K562 (cell line): ENCODE measurements around the gene BRD3. TPM values are rescaled to one million over a fixed set of nuclear protein-coding genes. Genes with fewer than 3 reads are reported as not detected.

ENCODE experiments used
- ATAC-seq: fragments of 200-7000 bp; cut with Tn5 transposase; 3 replicates; pipeline ENCODE4 v1.9.1; 2020; ENCODE audit warnings: moderate library complexity
- BruUV-seq: library from RNA; stranded (reverse); fragments of 400-500 nt; replicated peaks from 2 replicates; lab custom pipeline; 2021; lab: Mats Ljungman, UMichigan
- CTCF ChIA-PET: fragments of 300-600 bp; formaldehyde crosslinking; extraction: SDS; loops from one replicate; lab custom pipeline; 2021; ENCODE audit warnings: low intra/inter-chr PET ratio; lab: Yijun Ruan, JAX
- POLR2A ChIA-PET: fragments of 300-600, 350-650 bp; sonication (Branson Sonifier 250); formaldehyde crosslinking; extraction: SDS; loops from one replicate; lab custom pipeline; 2021; ENCODE audit warnings: antibody characterized with exemption, inconsistent platforms; lab: Yijun Ruan, JAX
- DNase-seq, 4 experiments: peaks; one replicate each; pipeline versions ENCODE4 v3.0.0 to v3.0.0-alpha.2; 2011 to 2018; ENCODE audit warnings: low spot score in 3 of 4, mixed read lengths in 3 of 4; ENCODE audit errors: extremely low read depth in 1 of 4
- FAIRE-seq: peaks from 2 replicates; lab custom pipeline; 2011; peaks lifted over from hg19 to GRCh38; lab: Jason Lieb, UNC
- H2AFZ ChIP-seq: 2 replicates; pipeline ENCODE4 v1.6.0; 2011; ENCODE audit warnings: low read depth, low read length, control low read depth, inconsistent platforms
- H3K27ac ChIP-seq: fragments of 200-600 bp; 3 replicates; pipeline ENCODE4 v1.8.0; 2011; ENCODE audit warnings: low read depth, mild to moderate bottlenecking, control low read depth, inconsistent platforms, low read length, moderate library complexity, mixed read lengths; ENCODE audit errors: extremely low read depth
- H3K27me3 ChIP-seq, 2 experiments: fragments of 300-600 bp in 1 of 2; 2 replicates in 1 of 2; 3 replicates in 1 of 2; pipeline versions ENCODE4 v1.6.0 to v1.8.0; 2011; ENCODE audit warnings: inconsistent platforms in 2 of 2, low read length in 2 of 2, mild to moderate bottlenecking in 1 of 2, mixed read lengths in 1 of 2, moderate library complexity in 1 of 2; ENCODE audit not compliant: control insufficient read depth in 2 of 2, insufficient read depth in 2 of 2
- H3K36me3 ChIP-seq: fragments of 300-600 bp; 3 replicates; pipeline ENCODE4 v1.8.0; 2011; ENCODE audit warnings: mild to moderate bottlenecking, low read length, inconsistent platforms; ENCODE audit not compliant: control insufficient read depth, insufficient read depth
- H3K4me1 ChIP-seq, 2 experiments: fragments of 200-600 bp in 1 of 2; replicated peaks in 1 of 2; 2 replicates in 1 of 2; 3 replicates in 1 of 2; pipeline versions ENCODE4 v1.5.1 to v1.8.0; 2011; ENCODE audit warnings: inconsistent platforms in 2 of 2, low read length in 2 of 2, mild to moderate bottlenecking in 1 of 2, mixed read lengths in 1 of 2, moderate library complexity in 1 of 2; ENCODE audit not compliant: control insufficient read depth in 2 of 2, insufficient read depth in 2 of 2
- H3K4me2 ChIP-seq: 2 replicates; pipeline ENCODE4 v1.6.1; 2011; ENCODE audit warnings: low read length, control low read depth, inconsistent platforms, mixed read lengths; ENCODE audit not compliant: insufficient read depth
- H3K4me3 ChIP-seq: fragments of 200-600 bp; sonication (generic), shearing (Covaris generic); 2 replicates; pipeline ENCODE4 v1.5.1; 2016; ENCODE audit warnings: control low read depth, inconsistent platforms
- H3K79me2 ChIP-seq: fragments of 200-600 bp; 3 replicates; pipeline ENCODE4 v1.8.0; 2011; ENCODE audit warnings: low read length, inconsistent platforms; ENCODE audit not compliant: control insufficient read depth, insufficient read depth
- H3K9ac ChIP-seq, 2 experiments: 2 replicates each; pipeline versions ENCODE4 v1.6.0 to v1.6.1; 2011; ENCODE audit warnings: low read depth in 2 of 2, low read length in 2 of 2, control low read depth in 1 of 2, inconsistent platforms in 1 of 2, mild to moderate bottlenecking in 1 of 2, mixed read lengths in 1 of 2; ENCODE audit not compliant: insufficient read depth in 1 of 2
- H3K9me1 ChIP-seq: one replicate; pipeline ENCODE4 v1.6.0; 2011; ENCODE audit warnings: inconsistent platforms, mild to moderate bottlenecking, low read length, moderate library complexity; ENCODE audit not compliant: control insufficient read depth, insufficient read depth
- H3K9me3 ChIP-seq: replicated peaks from 2 replicates; pipeline ENCODE4 v1.5.1; 2011; ENCODE audit warnings: low read depth, low read length, inconsistent platforms; ENCODE audit not compliant: control insufficient read depth, insufficient read depth
- H4K20me1 ChIP-seq: replicated peaks from 2 replicates; pipeline ENCODE4 v1.6.1; 2011; ENCODE audit warnings: low read length, inconsistent platforms, mixed read lengths; ENCODE audit not compliant: control insufficient read depth, insufficient read depth
- BHLHE40 ChIP-seq: IDR thresholded peaks from 2 replicates; pipeline ENCODE4 v1.6.1; 2011; ENCODE audit warnings: low read length, improper control_type of control experiment
- CTCF ChIP-seq, 3 experiments: IDR thresholded peaks in 2 of 3; conservative IDR thresholded peaks in 1 of 3; 2 replicates each; pipeline ENCODE4 v1.5.1; 2011 to 2012; ENCODE audit warnings: low read length in 3 of 3, mild to moderate bottlenecking in 3 of 3, control low read depth in 2 of 3, improper control_type of control experiment in 1 of 3, inconsistent platforms in 1 of 3, low read depth in 1 of 3, mixed read lengths in 1 of 3, moderate library complexity in 1 of 3; ENCODE audit not compliant: insufficient read depth in 2 of 3
- HDAC3 ChIP-seq: fragments of 450-650 bp; IDR thresholded peaks from 2 replicates; pipeline ENCODE4 v1.6.1; 2018; ENCODE audit warnings: borderline replicate concordance, mild to moderate bottlenecking, moderate library complexity; ENCODE audit not compliant: partially characterized antibody
- HEY1 ChIP-seq: fragments of 250-450 bp; sonication (Bioruptor Pico); IDR thresholded peaks from 2 replicates; pipeline ENCODE4 v1.5.0; 2020; ENCODE audit warnings: mild to moderate bottlenecking, moderate library complexity, borderline replicate concordance
- NFE2L1 ChIP-seq: fragments of 450-650 bp; IDR thresholded peaks from 2 replicates; pipeline ENCODE4 v1.6.1; 2016; ENCODE audit warnings: missing genetic modification characterization, low read depth, mild to moderate bottlenecking, missing compliant biosample characterization, moderate library complexity, borderline replicate concordance
- PCBP2 ChIP-seq: fragments of 200-400 bp; formaldehyde crosslinking; IDR thresholded peaks from 2 replicates; pipeline ENCODE4 v1.6.1; 2018; ENCODE audit warnings: low read length, low read depth, mild to moderate bottlenecking, moderate library complexity; ENCODE audit not compliant: poor library complexity, severe bottlenecking
- PPARD ChIP-seq: fragments of 250-450 bp; sonication (Bioruptor Pico); IDR thresholded peaks from 2 replicates; pipeline ENCODE4 v1.8.0; 2022; ENCODE audit warnings: inconsistent platforms, mild to moderate bottlenecking, moderate library complexity
- SMC3 ChIP-seq: conservative IDR thresholded peaks from 2 replicates; pipeline ENCODE4 v1.6.1; 2011; ENCODE audit warnings: low read depth, low read length, improper control_type of control experiment; ENCODE audit not compliant: insufficient read depth
- ZFP36 ChIP-seq: fragments of 150-350 bp; IDR thresholded peaks from 2 replicates; pipeline ENCODE4 v1.6.1; 2018; ENCODE audit warnings: low read length, low read depth; ENCODE audit not compliant: partially characterized antibody
- ZNF668 ChIP-seq: fragments of 250-450 bp; sonication (Bioruptor Pico); IDR thresholded peaks from 2 replicates; pipeline ENCODE4 v1.8.0; 2022; ENCODE audit warnings: mild to moderate bottlenecking, inconsistent platforms
- ZNF740 ChIP-seq, 3 experiments: fragments of 200-800 bp in 1 of 3; sonication (Bioruptor generic) in 1 of 3; sonication (generic) in 1 of 3; formaldehyde crosslinking in 1 of 3; IDR thresholded peaks; 2 replicates each; pipeline versions ENCODE4 v1.6.1 to v1.8.0; 2016 to 2022; ENCODE audit warnings: mild to moderate bottlenecking in 2 of 3, missing compliant biosample characterization in 2 of 3, missing genetic modification characterization in 2 of 3, missing genetic modification reagents in 1 of 3
- WGBS: fragments of 100-300 bp; shearing (Covaris generic); methylation state at CpG from one replicate; pipeline ENCODE4 v1.1.6; 2016; ENCODE audit warnings: low coverage, mixed read lengths; ENCODE audit not compliant: insufficient coverage; ENCODE audit errors: missing lambda C conversion rate; 5-methylcytosine and 5-hydroxymethylcytosine counted together
- in situ Hi-C: fragments of 300-500 bp; cut with MboI; formaldehyde crosslinking; loops from 4 replicates; pipeline ENCODE4 v1.15.0; 2018; ENCODE audit warnings: inconsistent platforms, mixed read lengths
- intact Hi-C: fragments of 100-400 bp; cut with micrococcal nuclease; formaldehyde crosslinking; loops from 2 replicates; pipeline ENCODE4 v1.14.2; 2022
- polyA plus RNA-seq, 8 experiments: library from polyadenylated mRNA; depleted of rRNA in 4 of 8; stranded (reverse) in 5 of 8; unstranded in 3 of 8; fragments of >200 nt; fragmentation: Nextera tagmentation in 2 of 8; fragmentation: Illumina TruSeq in 1 of 8; extraction: Ambion mirVana in 2 of 8; extraction: Trizol in 1 of 8; gene quantifications; 2 replicates each; pipeline versions ENCODE4 v1.2.1 to v1.2.3, GENCODE V29; 2011 to 2014; ENCODE audit warnings: inconsistent platforms in 1 of 8, missing spikeins in 1 of 8
- total RNA-seq, 7 experiments: library from RNA; depleted of rRNA in 6 of 7; stranded (reverse); fragments of >200 nt in 6 of 7; fragmentation: Illumina TruSeq in 2 of 7; extraction: Trizol in 2 of 7; gene quantifications; 2 replicates each; pipeline versions ENCODE4 v1.2.1 to v1.2.3, GENCODE V29; 2011 to 2021; ENCODE audit warnings: low replicate concordance in 1 of 7
- TF ChIP-seq, protein P1 (sequence below): fragments of 450-650 bp; formaldehyde crosslinking; IDR thresholded peaks from 2 replicates; pipeline ENCODE4 v1.4.0; 2020; ENCODE audit warnings: mild to moderate bottlenecking, moderate library complexity

The BRD3 gene
- total and polyA plus RNA-seq, 9 of the 15 experiments (the other 6 are each of a cell fraction or from before 2014, with no cell fraction given): 0.82 to 37.1 (median 4.2) TPM

GRCh38 chr9:134099123-134099761 is 31.4 kb upstream of the BRD3 start:
- BruUV-seq: no TSS peak
- CTCF ChIA-PET: interaction anchor here (0.5 to 1.6 kb wide), 3 partner anchors 306 to 490 kb away, joined by 3 to 13 read pairs (median 10); partner anchors contain the start of gene FAM163B
- Histone ChIP-seq H3K4me2 (no peak overlapping the region), H2AFZ (no peak overlapping the region), H3K36me3 (no peaks in the 10 kb centered on the region), H4K20me1 (peaks cover 4% of the 10 kb centered on the region; the same call in 1 of the 2 replicates), H3K9me3 (no peaks in the 10 kb centered on the region), H3K79me2 (no peaks in the 10 kb centered on the region), H3K4me3 (no peak overlapping the region), H3K27ac (no peak overlapping the region), H3K27me3 (peaks cover 20 to 37% of the 10 kb centered on the region in 2 experiments; a peak in 4 of 5 replicates), H3K9ac (no peak overlapping the region), H3K4me1 (no peaks in the 10 kb centered on the region), H3K9me1 (no peaks in the 10 kb centered on the region)
- in situ Hi-C loops: loop anchor here (5.0 kb wide), 1 partner anchor 307 kb away; no protein-coding TSS in a partner anchor
- POLR2A ChIA-PET: interaction anchor here (0.5 kb wide), 1 partner anchor 26 kb away, joined by 3 read pairs; no protein-coding TSS in a partner anchor
- 5% methylated on average over 13 of the region's 13 CpGs for WGBS
- ATAC-seq (peak; percentile 94), FAIRE-seq (peak; percentile 89), DNase-seq (peak; percentile 69 to 78 (median 74))
- intact Hi-C loops: loop anchor here (1.0 kb wide), 2 partner anchors 105 to 306 kb away; no protein-coding TSS in a partner anchor
- no peak for TF ChIP-seq ZNF668
- TF ChIP-seq, protein P1, sequence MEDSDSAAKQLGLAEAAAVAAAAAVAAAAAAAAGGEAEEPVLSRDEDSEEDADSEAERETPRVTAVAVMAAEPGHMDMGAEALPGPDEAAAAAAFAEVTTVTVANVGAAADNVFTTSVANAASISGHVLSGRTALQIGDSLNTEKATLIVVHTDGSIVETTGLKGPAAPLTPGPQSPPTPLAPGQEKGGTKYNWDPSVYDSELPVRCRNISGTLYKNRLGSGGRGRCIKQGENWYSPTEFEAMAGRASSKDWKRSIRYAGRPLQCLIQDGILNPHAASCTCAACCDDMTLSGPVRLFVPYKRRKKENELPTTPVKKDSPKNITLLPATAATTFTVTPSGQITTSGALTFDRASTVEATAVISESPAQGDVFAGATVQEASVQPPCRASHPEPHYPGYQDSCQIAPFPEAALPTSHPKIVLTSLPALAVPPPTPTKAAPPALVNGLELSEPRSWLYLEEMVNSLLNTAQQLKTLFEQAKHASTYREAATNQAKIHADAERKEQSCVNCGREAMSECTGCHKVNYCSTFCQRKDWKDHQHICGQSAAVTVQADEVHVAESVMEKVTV (CRISPR knock-in tag): peak; percentile 65
- no peak for TF ChIP-seq PPARD
- peak; percentile 67; the same call in 1 of the 2 replicates for TF ChIP-seq SMC3
- TF ChIP-seq CTCF (IDR thresholded peaks at IDR 0.05 in 2 of 3, conservative IDR thresholded peaks at IDR 0.05 in 1 of 3; ENCODE audit: insufficient read depth in 2 of 3, low read depth in 1 of 3, low read length in 3 of 3): peak; percentile 81 to 94 (median 93)
- TF ChIP-seq NFE2L1 (tag): no peak
- TF ChIP-seq ZNF740 (CRISPR knock-in tag; IDR thresholded peaks at IDR 0.05): peak; percentile 42; the same call in 1 of the 2 replicates
- no peak for TF ChIP-seq ZNF740 (tag; IDR thresholded peaks at IDR 0.05)
- TF ChIP-seq HEY1 (CRISPR knock-in tag): no peak
- TF ChIP-seq PCBP2: no peak
- TF ChIP-seq HDAC3: no peak
- TF ChIP-seq ZFP36: peak; percentile 10
- 0 out of 2 replicates have a peak, but pooled peaks have one; percentile 12 for TF ChIP-seq BHLHE40
